OCI-LY1 (cell line): Measurements from ENCODE around the gene TXNRD2.

ENCODE experiments used
- H2AFZ ChIP-seq: fragments of 200-600 bp; sonication (generic), shearing (Covaris generic); 2 replicates; pipeline ENCODE4 v1.6.0; 2014; ENCODE audit warnings: antibody characterized with exemption, mild to moderate bottlenecking, low read length
- H3F3A ChIP-seq: fragments of 200-600 bp; sonication (generic), shearing (Covaris generic); 2 replicates; pipeline ENCODE4 v1.6.0; 2014; ENCODE audit warnings: mild to moderate bottlenecking, antibody characterized with exemption, low read length, moderate library complexity; ENCODE audit not compliant: insufficient read depth
- H3K27ac ChIP-seq: fragments of 200-600 bp; sonication (generic); 2 replicates; pipeline ENCODE4 v1.5.1; 2014; ENCODE audit warnings: low read length, mixed run types, mild to moderate bottlenecking, low read depth; ENCODE audit not compliant: poor library complexity, severe bottlenecking
- H3K27me3 ChIP-seq: fragments of 200-600 bp; sonication (generic); 2 replicates; pipeline ENCODE4 v1.6.0; 2014; ENCODE audit warnings: antibody characterized with exemption, mild to moderate bottlenecking, low read length, moderate library complexity; ENCODE audit not compliant: insufficient read depth
- H3K36me3 ChIP-seq: fragments of 200-600 bp; sonication (generic); 2 replicates; pipeline ENCODE4 v1.6.1; 2014; ENCODE audit warnings: mild to moderate bottlenecking, antibody characterized with exemption, low read length, moderate library complexity, mixed read lengths; ENCODE audit not compliant: insufficient read depth
- H3K4me1 ChIP-seq: fragments of 200-600 bp; sonication (generic); 2 replicates; pipeline ENCODE4 v1.5.1; 2014; ENCODE audit warnings: mild to moderate bottlenecking, low read length, moderate library complexity; ENCODE audit not compliant: insufficient read depth, severe bottlenecking
- H3K4me2 ChIP-seq: fragments of 200-600 bp; sonication (generic), shearing (Covaris generic); 2 replicates; pipeline ENCODE4 v1.6.1; 2014; ENCODE audit warnings: low read length
- H3K4me3 ChIP-seq: fragments of 200-600 bp; sonication (generic); 2 replicates; pipeline ENCODE4 v1.5.1; 2014; ENCODE audit warnings: low read length, low read depth, mild to moderate bottlenecking, mixed read lengths; ENCODE audit not compliant: poor library complexity, severe bottlenecking
- H3K79me2 ChIP-seq: fragments of 200-600 bp; shearing (Covaris generic); 2 replicates; pipeline ENCODE4 v1.6.1; 2016; ENCODE audit warnings: mixed run types, low read length, mixed read lengths; ENCODE audit not compliant: insufficient read depth
- H3K9ac ChIP-seq: fragments of 200-600 bp; sonication (generic), shearing (Covaris generic); 2 replicates; pipeline ENCODE4 v1.6.1; 2014; ENCODE audit warnings: mild to moderate bottlenecking, low read length, mixed read lengths
- H3K9me2 ChIP-seq: fragments of 200-600 bp; sonication (generic), shearing (Covaris generic); 2 replicates; pipeline ENCODE4 v1.6.1; 2014; ENCODE audit warnings: low read depth, mild to moderate bottlenecking, low read length, mixed read lengths
- H3K9me3 ChIP-seq: fragments of 200-600 bp; shearing (Covaris generic); 2 replicates; pipeline ENCODE4 v1.6.1; 2014; ENCODE audit warnings: low read length, mixed read lengths
- H4K20me1 ChIP-seq: fragments of 200-600 bp; sonication (generic), shearing (Covaris generic); 2 replicates; pipeline ENCODE4 v1.6.0; 2016; ENCODE audit warnings: mild to moderate bottlenecking, low read length; ENCODE audit not compliant: insufficient read depth
- EZH2 ChIP-seq: fragments of 200-600 bp; sonication (generic), shearing (Covaris generic); IDR thresholded peaks from 2 replicates; pipeline ENCODE4 v1.8.0; 2017; ENCODE audit warnings: borderline replicate concordance, mixed run types, mild to moderate bottlenecking, antibody characterized with exemption, low read length, moderate library complexity, mixed read lengths
- TF ChIP-seq, protein P1 (sequence below): fragments of 200-600 bp; sonication (generic), shearing (Covaris generic); IDR thresholded peaks from 2 replicates; pipeline ENCODE4 v1.5.1; 2017; ENCODE audit warnings: mild to moderate bottlenecking, antibody characterized with exemption, low read length, moderate library complexity, mixed read lengths

The TXNRD2 gene

DNA sequence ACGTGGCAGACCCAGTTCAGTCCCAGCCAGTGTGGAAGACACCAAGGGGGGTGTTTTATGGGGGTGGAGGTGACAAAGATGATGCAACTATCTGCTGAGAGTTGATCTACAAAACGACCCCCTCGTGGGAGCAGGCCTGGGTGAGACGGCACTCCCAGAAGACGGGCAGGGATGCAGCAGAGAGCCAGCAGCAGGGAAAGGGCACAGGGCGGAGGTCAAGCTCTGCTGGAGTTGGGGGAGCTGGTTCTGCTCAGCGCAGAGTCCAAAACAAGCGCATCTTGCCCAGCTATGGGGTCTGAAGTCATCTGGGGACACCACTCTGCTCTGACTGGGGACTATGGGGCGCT is 90.9 kb downstream of the TXNRD2 start:
- Histone ChIP-seq H3K9me2 (no peaks in the 10 kb centered on the region), H3K9me3 (no peaks in the 10 kb centered on the region), H3K27me3 (no peaks in the 10 kb centered on the region), H3K79me2 (peaks cover 13% of the 10 kb centered on the region), H2AFZ (no peak overlapping the region), H3K4me3 (no peak overlapping the region), H3K27ac (no peak overlapping the region), H3F3A (no peaks in the 10 kb centered on the region), H3K36me3 (peaks cover 36% of the 10 kb centered on the region; the same call in 1 of the 2 replicates), H3K4me1 (peaks cover 26% of the 10 kb centered on the region), H3K9ac (no peak overlapping the region), H3K4me2 (no peak overlapping the region), H4K20me1 (no peaks in the 10 kb centered on the region)
- no peak for TF ChIP-seq EZH2
- TF ChIP-seq, protein P1, sequence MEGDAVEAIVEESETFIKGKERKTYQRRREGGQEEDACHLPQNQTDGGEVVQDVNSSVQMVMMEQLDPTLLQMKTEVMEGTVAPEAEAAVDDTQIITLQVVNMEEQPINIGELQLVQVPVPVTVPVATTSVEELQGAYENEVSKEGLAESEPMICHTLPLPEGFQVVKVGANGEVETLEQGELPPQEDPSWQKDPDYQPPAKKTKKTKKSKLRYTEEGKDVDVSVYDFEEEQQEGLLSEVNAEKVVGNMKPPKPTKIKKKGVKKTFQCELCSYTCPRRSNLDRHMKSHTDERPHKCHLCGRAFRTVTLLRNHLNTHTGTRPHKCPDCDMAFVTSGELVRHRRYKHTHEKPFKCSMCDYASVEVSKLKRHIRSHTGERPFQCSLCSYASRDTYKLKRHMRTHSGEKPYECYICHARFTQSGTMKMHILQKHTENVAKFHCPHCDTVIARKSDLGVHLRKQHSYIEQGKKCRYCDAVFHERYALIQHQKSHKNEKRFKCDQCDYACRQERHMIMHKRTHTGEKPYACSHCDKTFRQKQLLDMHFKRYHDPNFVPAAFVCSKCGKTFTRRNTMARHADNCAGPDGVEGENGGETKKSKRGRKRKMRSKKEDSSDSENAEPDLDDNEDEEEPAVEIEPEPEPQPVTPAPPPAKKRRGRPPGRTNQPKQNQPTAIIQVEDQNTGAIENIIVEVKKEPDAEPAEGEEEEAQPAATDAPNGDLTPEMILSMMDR, result no peak

DNA sequence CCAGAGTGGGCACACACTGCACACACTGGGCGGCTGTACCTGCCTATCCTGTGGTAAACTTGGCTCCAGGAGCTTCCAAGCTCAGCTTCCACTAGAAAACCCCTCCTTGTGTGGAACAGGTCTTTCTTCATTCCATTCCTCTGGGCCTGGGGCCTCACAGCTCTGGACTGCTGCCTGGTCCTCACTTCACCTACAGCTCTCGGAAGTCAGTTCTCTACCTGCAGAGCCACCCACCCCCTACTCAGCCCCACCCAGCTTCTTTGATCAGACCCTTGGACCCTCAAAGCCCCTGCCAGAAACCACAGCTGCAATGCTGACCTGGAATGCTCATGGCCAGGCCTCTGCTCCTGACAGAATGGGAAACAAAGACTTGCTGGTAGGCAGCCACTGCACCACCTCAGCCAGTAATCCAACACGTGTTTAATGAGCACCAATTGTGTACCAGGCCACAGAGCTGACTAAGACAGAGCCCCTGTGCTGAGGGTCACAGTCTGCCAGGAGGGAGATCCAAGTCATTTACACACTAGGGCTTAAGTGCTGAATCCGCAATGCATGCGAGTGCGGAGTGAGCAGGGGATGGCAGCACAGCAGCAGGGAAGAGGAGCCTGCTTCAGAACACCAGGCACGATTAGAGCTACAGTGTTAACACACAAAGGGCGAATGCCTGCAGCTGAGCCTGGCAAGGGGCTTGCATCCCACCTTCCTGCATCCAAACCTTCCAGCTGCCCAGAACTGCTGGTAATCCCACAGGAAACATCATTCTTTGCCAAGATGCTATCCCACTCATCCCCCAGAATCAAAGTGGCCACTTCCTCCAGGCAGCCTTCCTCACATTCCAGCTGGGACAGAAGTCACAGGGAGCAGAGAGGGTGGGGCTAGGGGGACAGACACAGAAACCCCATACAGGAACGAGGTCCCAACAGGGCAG is 91.5 kb downstream of the TXNRD2 start:
- Histone ChIP-seq H3K9me2 (no peaks in the 10 kb centered on the region), H3F3A (no peaks in the 10 kb centered on the region), H3K9me3 (no peaks in the 10 kb centered on the region), H3K4me3 (no peak overlapping the region), H3K27ac (no peak overlapping the region), H4K20me1 (no peaks in the 10 kb centered on the region), H3K4me1 (peaks cover 24% of the 10 kb centered on the region), H3K79me2 (peaks cover 13% of the 10 kb centered on the region), H3K9ac (no peak overlapping the region), H3K27me3 (no peaks in the 10 kb centered on the region), H2AFZ (no peak overlapping the region), H3K36me3 (peaks cover 36% of the 10 kb centered on the region; the same call in 1 of the 2 replicates), H3K4me2 (no peak overlapping the region)
- no peak for TF ChIP-seq EZH2
- TF ChIP-seq, protein P1, result no peak

DNA sequence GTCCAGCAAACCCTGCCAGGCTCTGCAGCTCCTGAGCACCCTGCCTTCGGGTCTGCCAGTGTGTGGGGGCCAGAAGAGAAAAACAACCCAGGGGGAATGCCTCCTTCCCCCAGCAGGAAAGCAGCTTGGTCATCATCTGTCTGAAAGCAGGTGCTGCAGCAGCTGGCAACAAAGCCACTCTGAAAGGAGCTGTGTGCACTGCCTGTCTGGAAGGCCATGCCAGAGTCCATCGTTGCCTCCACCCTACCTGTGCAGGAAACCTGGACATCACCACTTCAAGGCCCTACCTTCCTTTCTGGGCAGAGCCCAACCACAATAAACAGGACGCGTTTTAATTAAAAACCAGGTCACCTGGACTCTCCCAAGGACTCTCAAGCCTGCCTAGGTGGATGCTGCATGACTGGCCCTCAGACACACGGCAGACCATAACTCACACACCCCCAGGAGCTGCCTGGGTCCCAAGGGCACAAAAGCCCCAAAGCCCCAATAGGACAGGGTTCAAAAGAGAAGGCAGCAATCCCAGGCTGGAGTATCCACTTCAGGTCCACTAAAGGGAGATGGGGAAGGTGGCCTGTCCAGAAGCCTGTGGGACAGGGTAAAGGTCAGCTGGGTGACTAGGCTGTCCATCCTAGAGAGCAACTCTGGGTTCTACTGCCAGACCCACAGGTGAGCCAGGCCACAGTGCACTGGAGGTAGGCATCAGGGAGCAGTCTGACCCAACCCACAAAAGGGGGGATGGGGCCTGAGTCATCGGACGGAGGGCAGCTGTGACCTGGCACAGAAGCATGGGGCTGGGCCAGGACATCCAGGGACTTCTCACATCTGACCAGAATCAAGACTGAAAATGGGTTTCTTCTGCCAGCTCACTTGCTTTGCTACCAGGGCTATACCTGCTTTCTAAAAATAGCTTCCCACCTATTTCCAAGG is 93.1 kb downstream of the TXNRD2 start:
- no peak overlapping the region for H3K4me3 ChIP-seq
- H3K27ac ChIP-seq, result no peak overlapping the region
- H3K4me1 ChIP-seq, result peaks cover 30% of the 10 kb centered on the region
- no peaks in the 10 kb centered on the region for H3K9me3 ChIP-seq
- peaks cover 36% of the 10 kb centered on the region; the same call in 1 of the 2 replicates for H3K36me3 ChIP-seq
- H3K9me2 ChIP-seq, result no peaks in the 10 kb centered on the region
- no peaks in the 10 kb centered on the region for H3F3A ChIP-seq
- H3K27me3 ChIP-seq, result no peaks in the 10 kb centered on the region
- H2AFZ ChIP-seq, result no peak overlapping the region
- H3K4me2 ChIP-seq, result no peak overlapping the region
- no peak overlapping the region for H3K9ac ChIP-seq
- no peaks in the 10 kb centered on the region for H4K20me1 ChIP-seq
- H3K79me2 ChIP-seq, result peaks cover 6% of the 10 kb centered on the region; the same call in 1 of the 2 replicates
- TF ChIP-seq, protein P1, result no peak
- TF ChIP-seq EZH2, result no peak
